ENCODE results near the gene ADCY4.
A peak's percentile ranks its signal among the peaks of the same experiment; 100 is the strongest.
"Not testable (repeated sequence)": the region's sequence is repeated elsewhere in the genome, so short reads cannot be mapped to it uniquely, and the experiment has no call there.

ADCY4 gene

DNA sequence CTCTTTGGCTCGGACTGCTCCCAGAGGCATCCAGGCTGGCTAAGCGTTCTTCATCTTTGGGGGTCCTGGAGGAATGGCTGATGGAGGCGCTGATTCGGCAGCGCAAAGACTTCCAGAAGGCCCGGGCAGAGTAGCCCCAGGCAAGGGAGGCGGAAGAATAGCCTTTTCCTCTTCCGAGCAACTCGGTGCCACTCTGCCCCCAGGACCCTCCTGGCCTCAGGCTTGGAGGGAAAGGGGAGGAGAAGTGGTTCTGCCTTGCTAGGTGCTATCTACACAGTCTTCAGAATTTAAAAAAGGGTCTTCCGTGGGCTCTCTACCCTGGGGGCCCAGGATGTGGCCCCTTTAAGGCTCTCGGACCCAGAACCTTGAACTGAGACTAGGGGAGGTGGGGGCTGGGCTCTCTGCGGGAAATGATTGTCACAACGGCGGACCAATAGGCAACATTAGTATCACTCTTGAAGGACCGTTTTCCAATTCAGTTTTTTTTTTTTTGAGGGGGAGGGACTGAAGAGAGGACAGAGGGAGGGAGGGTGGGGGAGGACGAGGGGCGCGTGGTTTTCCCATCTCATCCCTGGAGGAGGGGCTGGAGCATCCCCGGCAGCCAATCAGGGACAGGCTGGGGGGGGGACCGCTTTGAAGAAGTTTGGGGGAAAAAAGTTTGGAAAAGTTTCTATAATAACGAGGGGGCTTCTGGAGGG is 32.8 kb upstream of the ADCY4 start, which contains the start of gene NFATC4:
TSS of gene NFATC4 (plus strand) at position 671 of the 698 bp plus-strand sequence. CDS start 157 bp downstream, outside the sequence.
- peak in 28 of 56 donors; percentile 5 to 77 (median 26) for DNase-seq

DNA sequence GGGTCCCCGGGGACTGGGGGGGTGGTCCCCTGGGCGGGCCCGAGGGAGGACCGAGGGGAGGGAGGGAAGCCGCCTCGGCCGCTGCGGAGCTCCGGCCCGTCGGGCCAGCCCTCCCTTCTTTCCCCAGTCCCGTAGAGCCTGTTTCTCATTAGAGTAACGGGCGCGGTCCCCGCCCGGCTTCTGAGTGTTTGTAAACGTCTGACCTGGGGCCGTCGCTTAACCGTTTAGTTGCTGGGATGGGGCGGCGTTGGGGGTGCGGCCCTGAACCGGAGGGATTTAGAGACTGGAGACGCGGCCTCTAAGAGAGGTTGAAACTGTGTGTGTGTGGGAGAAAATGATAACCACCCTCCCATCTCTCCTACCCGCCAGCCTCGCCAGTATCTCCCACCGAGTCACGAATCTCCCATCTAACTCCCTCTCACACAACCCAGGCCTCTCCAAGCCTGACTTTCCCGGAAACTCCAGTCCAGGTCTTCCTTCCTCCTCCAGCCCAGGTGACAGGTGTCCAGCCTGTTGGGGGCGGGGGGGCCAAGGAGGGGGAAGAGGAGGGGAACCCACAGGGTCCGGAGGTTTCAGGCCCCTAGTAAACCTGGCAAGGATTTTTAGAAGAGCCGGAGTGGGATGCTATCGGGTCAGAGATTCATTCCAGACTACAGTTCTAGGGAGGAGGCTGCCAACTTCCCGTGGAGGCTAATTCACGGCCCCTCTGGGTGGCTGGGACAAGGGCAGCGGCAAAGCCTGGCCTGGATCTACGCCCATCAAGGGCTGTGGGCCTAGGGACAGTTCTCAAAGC is 32.0 kb upstream of the ADCY4 start:
- DNase-seq = peak in 33 of 56 donors; percentile 4 to 69 (median 39)

DNA sequence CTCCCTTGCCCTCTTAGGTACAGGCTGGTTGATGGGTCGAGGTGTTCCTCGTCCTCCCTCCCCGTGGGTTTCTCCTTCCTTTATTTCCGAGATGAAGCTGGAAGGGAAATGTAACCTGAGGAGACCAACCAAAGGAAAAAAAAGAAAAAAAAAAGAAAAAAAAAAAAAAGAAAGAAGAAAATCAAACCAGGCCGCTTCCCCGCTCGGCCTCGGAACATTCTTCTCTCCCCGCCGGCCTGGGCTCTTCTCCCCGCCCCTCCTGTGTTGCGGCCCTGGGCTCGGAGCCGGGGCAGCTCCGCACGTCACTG is 31.5 kb upstream of the ADCY4 start:
- DNase-seq = no peak

DNA sequence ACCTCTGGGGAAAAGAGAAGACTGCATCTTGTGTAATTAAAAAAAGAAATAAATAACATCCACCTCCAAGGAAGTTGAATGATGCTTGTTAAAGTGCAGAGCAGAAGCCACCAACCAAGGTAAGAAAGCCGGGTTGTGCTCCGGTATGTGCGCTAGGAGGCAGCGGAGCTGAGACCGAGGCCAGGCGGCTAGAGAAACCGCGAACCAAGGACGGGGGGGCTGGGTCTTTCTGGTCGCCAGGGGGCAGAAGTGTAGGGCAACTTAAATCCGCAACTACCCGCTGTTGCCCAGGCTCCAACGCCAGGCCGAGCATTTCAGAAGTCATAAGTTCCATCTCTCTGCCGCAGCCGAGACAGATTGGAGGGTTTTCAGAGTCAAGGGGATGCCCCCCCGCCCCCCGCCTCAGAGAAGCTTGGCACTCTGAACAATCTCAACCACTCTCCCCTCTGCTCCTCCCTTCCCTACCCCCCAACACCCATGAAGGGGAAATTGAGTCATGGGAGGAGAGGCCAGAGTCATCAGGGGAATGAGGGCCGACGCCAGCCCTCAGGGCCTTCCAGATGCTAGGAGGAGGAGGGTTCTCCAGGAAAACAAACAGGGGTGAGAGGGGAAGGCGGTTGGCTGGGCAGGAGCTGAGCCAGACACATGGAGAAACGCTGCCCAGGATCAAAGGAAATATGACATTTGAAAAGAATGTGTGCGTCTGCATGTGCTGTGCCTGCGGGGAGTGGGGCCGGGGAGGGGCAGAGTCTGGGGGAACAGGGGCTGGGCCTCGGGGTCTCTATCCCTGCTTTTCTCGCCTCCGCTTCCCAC is 30.9 kb upstream of the ADCY4 start:
- DNase-seq = peak in 32 of 56 donors; percentile 4 to 75 (median 29)

DNA sequence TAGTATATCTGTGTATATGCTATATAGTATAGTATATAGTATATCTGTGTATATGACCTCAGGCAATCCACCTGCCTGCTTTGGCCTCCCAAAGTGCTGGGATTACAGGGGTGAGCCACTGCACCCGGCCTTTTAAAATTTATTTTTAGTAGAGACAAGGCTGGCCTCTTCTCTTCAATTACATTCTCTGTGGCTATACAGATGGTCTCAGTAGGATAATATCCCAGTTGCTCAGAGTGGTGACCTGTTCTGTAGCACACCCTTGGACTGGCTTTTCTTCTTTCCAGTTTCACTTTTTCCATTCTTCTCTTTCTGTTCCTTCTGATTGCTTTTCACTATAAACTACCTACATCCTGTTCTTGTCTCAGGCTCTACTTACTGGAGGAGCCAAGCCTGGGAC is 30.0 kb upstream of the ADCY4 start:
- no peak for DNase-seq

DNA sequence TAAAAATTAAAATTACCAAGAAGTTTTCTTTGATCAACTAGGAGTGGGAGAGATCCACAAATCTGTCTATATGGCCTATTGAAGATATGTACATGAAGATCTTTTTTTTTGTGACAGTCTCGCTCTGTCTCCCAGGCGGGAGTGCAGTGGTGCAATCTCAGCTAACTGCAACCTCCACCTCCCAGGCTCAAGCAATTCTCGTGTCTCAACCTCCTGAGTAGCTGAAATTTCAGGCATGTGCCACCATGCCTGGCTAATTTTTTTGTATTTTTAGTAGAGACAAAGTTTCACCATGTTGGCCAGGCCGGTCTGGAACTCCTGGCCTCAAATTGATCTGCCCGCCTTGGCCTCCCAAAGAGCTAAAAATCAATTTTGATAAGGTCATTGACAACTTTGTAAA is 28.5 kb upstream of the ADCY4 start:
- no peak for DNase-seq

DNA sequence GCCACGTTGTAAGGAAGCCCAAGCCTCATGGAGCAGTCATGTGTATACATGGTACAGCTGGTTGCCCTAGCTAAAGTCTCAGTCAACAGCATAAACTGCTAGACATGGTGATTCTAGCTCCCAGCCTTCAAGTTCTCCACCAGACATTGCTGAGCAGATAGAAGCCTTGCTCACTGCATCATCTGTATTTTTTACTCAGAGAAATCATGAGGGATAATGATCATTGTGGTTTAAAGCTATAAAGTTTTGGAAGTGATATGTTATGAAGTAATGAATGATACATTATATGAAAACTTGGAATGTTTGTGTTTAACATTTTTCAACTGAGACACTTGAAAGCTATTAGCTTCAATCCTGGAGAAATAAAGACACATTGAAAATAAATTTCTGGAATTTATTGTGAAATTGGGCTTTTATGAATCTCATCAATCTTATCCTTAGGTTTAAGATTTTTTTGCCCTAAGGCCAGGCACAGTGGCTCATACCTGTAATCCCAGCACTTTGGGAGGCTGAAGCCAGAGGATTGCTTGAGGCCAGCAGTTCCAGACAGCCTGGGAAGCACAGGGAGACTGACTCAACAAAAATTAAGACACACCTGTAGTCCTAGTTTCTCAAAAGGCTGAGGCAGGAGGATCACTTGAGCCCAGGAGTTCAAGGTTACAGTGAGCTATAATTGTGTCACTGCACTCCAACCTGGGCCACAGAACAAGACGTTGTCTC is 27.5 kb upstream of the ADCY4 start:
- no peak for DNase-seq

DNA sequence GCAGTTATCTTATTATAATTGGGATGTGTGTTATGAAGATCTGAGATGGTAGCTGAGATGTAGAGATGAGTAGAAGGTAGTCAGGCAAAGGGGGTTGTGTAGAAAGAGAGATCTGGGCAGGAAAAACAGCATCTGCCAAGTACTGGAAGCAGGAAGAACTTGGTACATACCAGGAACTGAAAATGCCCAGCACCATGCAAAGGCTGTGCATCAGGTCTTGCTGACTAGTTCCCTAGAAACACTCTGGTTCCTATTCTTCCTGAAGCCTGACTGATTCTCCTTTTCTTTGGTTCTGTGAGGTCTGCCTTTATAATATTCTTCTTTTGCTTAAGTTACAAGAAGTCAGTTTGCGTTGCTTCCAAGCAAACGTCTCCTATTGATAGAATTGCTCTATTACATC is 26.5 kb upstream of the ADCY4 start:
- peak in 1 of 56 donors; percentile 23 for DNase-seq

DNA sequence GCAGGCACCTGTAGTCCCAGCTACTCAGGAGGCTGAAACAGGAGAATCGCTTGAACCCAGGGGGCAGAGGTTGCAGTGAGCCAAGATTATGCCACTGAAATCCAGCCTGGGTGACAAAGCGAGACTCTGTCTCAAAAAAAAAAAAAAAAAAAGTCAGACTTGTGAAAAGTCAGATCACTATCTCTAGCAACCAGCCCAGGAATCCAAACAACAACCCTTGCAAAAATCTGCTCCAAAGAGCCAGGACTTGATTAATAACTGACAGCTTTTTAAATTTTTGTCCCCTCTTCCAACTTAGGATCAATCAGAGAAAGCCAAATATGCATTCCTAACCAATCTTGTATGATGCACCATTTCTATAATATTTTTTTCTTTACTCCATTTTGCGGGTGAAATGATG is 25.4 kb upstream of the ADCY4 start:
- DNase-seq = no peak

DNA sequence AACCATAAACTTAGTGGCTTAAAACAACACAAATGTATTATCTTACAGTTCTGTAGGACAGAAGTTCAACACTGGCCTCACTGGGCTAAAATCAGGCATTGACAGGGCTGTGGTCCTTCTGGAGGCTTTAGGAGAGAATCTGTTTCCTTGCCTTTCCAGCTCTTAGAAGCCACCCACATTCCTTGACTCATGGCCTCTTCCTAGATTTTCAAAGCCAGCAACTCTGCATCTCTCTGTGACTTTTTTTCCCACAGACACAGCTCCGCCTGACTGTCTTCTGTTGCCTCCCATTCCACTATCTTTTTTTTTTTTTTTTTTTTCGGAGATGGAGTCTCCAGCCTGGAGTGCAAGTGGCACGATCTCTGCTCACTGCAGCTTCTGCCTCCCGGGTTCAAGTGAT is 21.3 kb upstream of the ADCY4 start:
- no peak for DNase-seq

DNA sequence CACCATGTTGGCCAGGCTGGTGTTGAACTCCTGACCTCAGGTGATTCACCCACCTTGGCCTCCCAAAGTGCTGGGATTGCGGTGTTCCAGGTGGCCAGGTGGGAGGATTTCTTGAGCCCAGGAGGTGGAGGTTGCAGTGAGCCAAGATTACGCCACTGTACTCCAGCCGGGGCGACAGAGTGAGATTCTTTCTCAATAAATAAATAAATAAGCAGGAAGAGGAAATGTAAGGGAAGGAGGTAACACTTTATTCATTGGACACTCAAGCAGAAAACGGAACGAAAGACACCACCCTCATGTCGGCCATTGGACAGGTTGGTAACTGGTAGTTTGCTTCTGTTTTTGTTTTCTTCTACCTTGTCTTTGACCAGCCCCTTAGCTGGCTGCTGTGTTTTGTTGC is 20.1 kb upstream of the ADCY4 start:
- no peak for DNase-seq

DNA sequence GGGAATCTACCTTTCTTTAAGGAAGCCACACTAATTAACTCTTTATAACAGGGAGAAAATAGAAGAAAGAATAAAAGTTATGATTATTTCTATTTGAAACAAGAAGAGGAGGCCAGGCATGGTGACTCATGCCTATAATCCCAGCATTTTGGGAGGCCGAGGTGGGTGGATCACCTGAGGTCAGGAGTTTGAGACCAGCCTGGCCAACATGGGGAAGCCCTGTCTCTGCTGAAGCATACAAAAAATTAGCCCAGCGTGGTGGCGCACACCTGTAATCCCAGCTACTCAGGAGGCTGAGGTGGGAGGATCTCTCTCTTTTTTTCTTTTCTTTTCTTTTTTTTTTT is 19.6 kb upstream of the ADCY4 start:
- DNase-seq = not testable (repeated sequence)

DNA sequence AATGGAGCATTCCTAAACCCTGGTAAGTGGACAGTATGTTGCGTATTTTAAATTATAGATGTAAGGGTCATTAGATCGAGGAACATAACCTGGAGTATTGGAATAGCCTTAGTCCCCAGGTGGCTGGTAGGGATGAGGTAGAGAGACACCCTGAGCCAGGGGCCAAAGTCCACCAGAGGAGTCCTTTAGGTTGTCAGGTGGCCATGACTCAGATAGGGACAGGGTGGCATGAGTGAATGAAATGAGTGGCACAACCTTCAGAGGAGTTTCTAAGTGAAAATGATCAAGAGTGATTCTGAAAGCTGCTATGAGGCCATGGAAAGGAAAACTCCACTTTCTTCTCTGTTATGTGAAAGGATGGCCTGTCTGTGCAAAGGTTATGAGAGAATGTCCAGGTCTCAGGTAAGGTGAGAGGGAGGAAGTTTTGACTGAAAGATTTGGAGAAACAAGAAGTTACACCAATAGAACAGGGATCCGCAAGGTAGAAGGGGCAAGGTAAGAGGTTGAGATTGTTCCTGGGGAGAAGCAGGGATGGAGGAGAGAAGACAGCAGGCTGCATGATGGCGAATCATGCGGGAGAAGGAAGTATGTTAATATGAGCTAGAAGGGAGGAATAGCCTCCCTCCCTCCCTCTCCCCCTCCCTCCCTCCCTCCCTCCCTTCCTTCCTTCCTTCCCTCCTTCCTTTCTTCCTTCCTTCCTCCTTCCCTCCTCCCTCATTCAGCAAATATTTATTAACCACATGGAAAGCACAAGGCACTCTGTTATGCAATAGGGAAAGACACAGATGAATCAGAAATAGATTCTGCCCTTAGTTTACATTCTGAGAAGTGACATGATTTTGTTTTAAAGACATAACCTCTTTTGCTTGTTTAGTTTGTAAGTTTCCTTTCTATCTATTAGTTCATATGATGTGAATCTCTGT is 18.9 kb upstream of the ADCY4 start:
- no peak for DNase-seq

DNA sequence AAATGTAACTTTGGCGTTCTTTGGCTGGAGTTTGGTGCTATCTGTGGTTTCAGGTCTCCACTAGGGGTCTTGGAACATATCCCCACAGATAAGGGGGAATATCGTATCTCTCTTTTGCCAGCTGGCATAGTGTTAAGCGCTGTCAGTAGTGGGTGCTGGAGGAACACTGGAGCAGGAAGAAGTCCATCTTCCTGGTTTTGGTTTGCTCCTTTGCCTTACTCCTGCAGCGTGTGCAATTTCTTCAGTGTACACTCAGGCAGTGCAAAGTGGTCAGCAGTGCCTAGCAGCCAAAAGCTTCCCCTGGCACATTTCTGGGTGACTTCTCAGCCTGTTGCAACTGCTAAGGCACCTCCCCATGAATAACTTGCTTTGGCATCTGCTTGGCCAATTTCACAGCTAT is 16.6 kb upstream of the ADCY4 start:
- DNase-seq = no peak

DNA sequence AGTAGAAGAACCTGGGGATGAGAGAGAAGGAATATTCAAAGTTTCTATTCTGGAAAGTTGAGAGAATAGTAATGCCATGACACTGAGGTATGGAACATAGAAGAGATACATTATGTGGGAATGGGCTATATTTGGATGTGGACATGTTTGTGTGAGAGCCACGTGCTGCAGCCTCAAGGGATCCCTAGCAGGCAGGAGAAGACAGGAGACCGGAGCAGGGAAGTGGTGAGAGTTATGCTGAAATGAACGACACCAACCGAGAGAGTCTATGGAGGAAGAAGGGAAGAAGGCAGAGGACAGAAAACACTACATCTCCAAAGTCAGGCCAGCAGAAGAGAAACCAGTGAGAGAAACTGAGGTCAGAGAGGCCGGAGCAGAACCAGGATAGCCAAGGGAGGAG is 14.9 kb upstream of the ADCY4 start:
- no peak for DNase-seq

DNA sequence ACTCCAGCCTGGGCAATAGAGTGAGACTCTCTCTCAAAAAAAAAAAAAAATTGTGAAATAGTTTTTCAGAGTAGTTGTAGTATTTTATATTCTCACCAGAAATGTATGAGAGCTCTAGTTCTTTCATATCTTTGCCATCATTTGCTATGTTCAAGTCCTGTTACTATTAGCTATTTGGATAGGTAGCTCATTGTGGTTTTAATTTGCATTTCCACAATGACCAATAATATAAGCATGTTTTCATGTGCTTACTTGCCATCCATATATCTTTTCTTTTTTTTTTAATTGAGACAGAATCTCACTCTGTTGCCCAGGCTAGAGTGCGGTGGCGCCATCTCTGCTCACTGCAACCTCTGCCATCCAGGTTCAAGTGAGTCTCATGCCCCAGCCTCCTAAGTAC is 13.3 kb upstream of the ADCY4 start:
- no peak for DNase-seq

DNA sequence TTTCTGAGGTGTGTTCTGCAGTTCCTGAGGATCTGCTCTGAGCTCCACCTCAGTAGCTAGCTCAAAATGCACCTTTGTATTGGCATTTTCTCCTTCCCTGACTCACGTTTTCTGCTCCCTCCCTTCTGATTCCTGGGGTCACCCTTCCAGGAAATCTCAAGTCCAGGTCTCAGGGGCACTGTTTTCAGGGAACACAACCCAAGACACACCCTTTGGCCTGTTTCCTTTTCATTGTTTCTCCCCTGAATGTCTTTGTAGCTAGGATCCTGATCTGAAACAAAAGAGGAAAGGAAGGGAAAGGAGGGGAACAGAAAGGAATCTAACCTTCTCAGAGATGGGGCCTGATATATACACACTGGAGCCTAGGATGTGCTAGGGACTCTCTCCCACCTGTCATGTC is 12.3 kb upstream of the ADCY4 start:
- no peak for DNase-seq

DNA sequence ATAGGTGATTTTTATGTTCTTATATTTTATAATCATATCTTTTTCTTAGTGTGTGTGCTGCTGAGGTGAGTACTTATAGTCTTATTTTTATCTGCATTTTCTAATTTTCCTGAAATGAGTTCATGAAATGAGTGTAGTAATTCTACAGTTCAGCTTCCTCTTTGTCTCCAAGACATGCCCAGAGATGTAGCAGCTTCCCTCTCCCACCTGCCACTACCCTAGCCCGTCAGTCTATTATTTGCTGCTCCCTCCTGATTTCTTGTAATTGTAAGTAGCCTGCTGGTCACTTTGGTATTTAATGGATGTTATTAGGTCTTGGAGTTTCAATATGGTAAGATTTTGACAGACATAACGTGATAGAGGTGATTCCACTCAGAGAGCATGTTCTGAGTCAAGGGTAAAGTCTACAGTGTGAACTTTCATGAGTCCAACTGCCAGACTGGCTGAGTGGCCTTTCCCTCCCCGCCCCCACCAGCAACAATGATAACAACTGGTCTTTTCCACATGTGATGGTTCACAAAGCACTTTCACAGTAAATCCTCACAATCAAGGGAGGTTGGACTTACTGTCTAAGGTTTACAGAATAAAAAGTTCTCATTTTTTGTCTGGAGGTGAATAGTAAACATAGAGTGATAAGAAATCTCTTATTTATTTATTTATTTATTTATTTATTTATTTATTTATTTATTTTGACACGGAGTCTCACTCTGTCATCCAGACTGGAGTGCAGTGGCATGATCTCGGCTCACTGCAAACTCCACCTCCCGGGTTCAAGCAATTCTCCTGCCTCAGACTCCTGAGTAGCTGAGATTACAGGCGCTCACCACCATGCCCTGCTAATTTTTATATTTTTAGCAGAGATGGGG is 9.2 kb upstream of the ADCY4 start:
- DNase-seq = no peak

DNA sequence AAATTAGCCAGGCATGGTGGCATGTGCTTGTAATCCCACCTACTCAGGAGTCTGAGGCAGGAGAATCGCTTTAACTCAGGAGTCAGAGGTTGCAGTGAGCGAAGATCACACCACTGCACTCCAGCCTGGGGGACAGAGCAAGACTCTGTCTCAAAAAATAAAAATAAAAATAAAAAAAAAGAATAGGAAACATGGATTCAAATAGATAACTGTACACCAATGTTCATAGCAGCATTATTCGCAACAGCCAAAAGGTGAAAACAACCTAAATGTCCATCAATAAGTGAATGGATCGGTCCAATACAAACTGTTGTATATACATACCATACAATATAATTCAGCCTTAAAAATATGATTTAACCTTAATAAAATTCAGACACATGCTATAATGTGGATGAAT is 8.0 kb upstream of the ADCY4 start:
- no peak for DNase-seq

DNA sequence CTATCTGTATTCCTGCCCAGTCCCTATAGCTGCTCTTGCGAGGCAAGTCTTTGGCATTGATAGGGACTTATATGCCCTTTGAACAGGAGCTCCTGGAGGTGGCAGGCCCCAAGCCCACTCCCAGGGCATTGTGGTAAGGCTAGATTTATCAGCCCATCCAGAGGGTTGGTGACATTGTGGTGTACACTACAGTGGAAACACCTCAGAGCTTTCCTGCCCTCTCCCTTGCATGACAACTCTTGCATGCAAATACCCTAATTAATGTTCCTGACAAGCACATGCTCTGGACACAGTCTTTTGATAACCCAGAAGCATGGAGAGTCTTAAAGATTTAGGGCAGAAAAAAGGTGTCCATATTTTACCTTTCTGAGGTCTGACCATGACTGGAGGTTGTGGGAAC is 5.7 kb upstream of the ADCY4 start:
- no peak for DNase-seq

All from amygdala (tissue), 56 donors.